ENCODE data around the gene SDK2. TPM values are rescaled to one million over a fixed set of nuclear protein-coding genes. Genes with fewer than 3 reads are reported as not detected.

Gene SDK2
- total RNA-seq, 1 donor from 2014 or later = 31.2 TPM

DNA sequence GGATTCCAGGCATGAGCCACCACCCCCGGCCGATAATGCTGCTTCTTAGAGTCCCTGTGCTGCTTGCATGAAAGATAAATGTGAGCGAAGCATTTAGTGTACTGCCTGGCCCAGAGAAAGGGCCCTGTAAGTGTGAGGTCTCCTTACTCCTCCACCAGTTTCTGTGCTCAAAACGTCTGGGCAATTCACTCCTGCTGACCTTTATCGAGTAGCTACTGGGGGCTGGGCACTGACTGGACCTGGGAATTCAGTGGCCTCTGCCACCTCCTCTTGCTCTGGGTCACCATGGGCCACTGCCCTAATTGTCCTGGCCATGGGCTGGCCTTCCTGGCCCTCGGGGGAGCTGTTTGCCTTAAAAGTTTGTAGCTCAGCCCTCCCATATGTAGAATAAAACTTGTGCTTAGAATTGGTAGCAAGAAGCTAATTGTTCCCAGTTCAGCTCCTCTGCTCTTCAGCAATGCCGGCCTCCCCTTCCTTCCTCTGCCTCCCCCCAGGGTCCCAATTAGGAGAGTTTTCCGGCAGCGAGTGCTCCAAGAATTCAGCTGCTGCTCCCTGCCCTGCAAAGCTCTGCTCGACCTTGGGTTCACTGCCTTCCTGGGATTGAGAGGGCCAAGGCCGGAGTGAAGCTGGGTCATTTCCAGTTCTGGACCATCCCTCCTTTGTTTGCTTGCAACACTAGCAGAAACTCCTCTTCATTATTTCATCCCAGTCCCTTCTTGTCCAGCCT lies 233.5 kb downstream of the SDK2 start:
- H3K9me3 Mint-ChIP-seq = no peaks in the 10 kb centered on the region
- TF ChIP-seq, protein P1, sequence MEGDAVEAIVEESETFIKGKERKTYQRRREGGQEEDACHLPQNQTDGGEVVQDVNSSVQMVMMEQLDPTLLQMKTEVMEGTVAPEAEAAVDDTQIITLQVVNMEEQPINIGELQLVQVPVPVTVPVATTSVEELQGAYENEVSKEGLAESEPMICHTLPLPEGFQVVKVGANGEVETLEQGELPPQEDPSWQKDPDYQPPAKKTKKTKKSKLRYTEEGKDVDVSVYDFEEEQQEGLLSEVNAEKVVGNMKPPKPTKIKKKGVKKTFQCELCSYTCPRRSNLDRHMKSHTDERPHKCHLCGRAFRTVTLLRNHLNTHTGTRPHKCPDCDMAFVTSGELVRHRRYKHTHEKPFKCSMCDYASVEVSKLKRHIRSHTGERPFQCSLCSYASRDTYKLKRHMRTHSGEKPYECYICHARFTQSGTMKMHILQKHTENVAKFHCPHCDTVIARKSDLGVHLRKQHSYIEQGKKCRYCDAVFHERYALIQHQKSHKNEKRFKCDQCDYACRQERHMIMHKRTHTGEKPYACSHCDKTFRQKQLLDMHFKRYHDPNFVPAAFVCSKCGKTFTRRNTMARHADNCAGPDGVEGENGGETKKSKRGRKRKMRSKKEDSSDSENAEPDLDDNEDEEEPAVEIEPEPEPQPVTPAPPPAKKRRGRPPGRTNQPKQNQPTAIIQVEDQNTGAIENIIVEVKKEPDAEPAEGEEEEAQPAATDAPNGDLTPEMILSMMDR (conservative IDR thresholded peaks at IDR 0.05) = no peak
- no peaks in the 10 kb centered on the region for H3K27me3 Mint-ChIP-seq (ENCODE audit: low read depth)
- H3K4me3 Mint-ChIP-seq = peak overlapping the region; percentile 57
- peak; percentile 42 for DNase-seq (ENCODE audit: low read depth, low spot score)
- H3K27ac Mint-ChIP-seq (ENCODE audit: unreplicated experiment) = peak overlapping the region; percentile 98
- H3K36me3 Mint-ChIP-seq (ENCODE audit: low read depth) = peaks cover 20% of the 10 kb centered on the region
- H3K4me1 Mint-ChIP-seq = peaks cover 40% of the 10 kb centered on the region

DNA sequence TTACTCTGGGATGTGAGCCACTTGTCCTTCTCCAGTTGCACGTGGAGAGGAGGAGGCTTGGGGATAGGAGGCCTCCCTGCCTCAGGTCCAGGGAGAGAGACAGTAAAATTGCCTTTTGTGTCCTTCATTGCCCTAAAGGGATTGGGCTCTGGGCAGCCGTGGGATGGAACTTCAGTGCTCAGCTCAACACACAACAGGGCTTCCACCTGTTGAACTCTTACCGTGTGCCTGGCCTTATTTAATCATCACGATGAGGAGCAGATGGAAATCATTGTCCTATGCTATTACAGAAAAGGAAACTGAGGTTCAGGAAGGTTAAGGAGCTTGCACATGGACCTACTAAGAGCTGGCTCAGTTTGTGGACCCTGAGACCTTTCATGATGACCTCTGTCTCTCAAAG lies 240.0 kb downstream of the SDK2 start:
- Mint-ChIP-seq H3K27ac (ENCODE audit: unreplicated experiment) (no peak overlapping the region), H3K27me3 (ENCODE audit: low read depth) (no peaks in the 10 kb centered on the region), H3K9me3 (no peaks in the 10 kb centered on the region), H3K4me3 (no peak overlapping the region), H3K36me3 (ENCODE audit: low read depth) (peaks cover 7% of the 10 kb centered on the region), H3K4me1 (peaks cover 16% of the 10 kb centered on the region)
- TF ChIP-seq, protein P1 (conservative IDR thresholded peaks at IDR 0.05) = no peak
- DNase-seq (ENCODE audit: low read depth, low spot score) = no peak

DNA sequence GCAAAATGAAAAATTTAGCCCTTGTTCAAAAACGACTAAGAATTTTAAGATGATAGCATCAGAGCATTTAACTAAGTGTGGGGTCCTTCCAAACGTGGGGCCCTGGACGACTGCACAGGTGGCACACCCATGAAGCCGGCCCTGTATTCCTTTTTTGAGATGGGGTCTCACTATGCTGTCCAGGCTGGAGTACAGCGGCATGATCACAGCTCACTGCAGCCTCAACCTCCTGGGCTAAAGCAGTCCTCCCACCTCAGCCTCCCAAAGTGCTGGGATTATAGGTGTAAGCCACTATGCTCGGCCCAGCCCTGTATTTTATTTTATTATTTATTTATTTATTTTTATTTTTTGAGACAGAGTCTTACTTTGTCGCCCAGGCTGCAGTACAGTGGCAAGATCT lies 241.8 kb downstream of the SDK2 start:
- Mint-ChIP-seq H3K36me3 (ENCODE audit: low read depth) (peaks cover 10% of the 10 kb centered on the region), H3K4me3 (no peak overlapping the region), H3K9me3 (no peaks in the 10 kb centered on the region)

DNA sequence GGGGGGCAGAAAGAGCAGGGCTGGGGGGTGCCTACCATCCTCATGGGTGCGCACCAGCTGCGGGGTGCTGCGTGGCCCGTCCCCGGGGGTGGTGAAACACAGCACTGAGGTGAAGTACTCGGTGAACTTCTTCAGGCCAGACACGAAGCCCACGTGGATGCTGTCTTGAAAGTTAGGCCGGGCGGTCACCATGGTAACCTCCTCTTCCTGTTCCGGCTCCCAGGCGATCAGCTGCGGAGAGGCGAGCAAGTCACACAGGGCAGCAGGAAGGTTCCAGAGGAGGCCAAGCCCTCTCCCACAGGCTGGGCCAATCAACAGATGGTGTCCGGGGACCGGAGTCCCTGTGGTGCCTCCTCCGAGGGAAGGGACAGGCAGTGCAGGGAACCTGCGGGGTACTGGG lies 242.3 kb downstream of the SDK2 start:
- H3K36me3 Mint-ChIP-seq (ENCODE audit: low read depth) = peaks cover 14% of the 10 kb centered on the region
- H3K4me3 Mint-ChIP-seq = no peak overlapping the region
- TF ChIP-seq, protein P1 (conservative IDR thresholded peaks at IDR 0.05) = no peak
- peak; percentile 51 for DNase-seq (ENCODE audit: low read depth, low spot score)
- no peaks in the 10 kb centered on the region for H3K9me3 Mint-ChIP-seq
- H3K27me3 Mint-ChIP-seq (ENCODE audit: low read depth) = no peaks in the 10 kb centered on the region
- H3K4me1 Mint-ChIP-seq = peaks cover 17% of the 10 kb centered on the region
- no peak overlapping the region for H3K27ac Mint-ChIP-seq (ENCODE audit: unreplicated experiment)

More for the DNA sequence above, 241.8 kb downstream of the SDK2 start:
- TF ChIP-seq, protein P1 (conservative IDR thresholded peaks at IDR 0.05) = no peak
- H3K27me3 Mint-ChIP-seq (ENCODE audit: low read depth) = no peaks in the 10 kb centered on the region
- DNase-seq (ENCODE audit: low read depth, low spot score) = no peak
- H3K4me1 Mint-ChIP-seq = peaks cover 12% of the 10 kb centered on the region
- H3K27ac Mint-ChIP-seq (ENCODE audit: unreplicated experiment) = no peak overlapping the region

DNA sequence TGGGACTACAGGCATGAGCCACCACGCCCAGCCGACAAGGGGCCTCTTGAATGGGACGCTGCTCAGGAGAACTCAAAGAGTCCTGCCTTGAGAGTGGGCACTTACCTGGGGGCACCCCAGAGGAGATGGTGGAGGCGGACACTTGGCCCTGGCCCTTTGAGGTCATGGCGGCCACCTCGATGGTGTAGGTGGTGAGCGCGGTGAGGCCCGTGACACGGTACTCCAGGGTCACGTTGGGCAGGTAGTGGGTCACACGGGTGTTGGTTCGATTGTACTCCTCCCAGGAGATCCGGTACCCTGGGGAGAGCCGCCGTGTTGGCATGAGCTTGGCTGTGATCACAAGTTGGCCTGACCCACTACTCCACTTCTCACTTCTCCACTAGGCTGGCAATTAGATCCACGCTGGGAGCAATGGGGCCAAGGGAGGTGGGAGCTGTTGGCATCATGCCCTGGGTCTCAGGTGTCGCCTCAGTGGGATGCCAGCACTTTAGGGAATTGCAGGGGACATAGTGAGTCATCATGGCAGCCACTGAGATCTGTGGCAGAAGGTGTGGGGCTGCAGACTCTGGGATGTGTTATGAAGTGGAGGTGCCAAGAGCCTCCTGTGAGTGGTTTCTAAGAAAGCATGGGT lies 243.2 kb downstream of the SDK2 start:
- TF ChIP-seq, protein P1 (conservative IDR thresholded peaks at IDR 0.05) = no peak
- Mint-ChIP-seq H3K4me1 (peaks cover 24% of the 10 kb centered on the region), H3K27me3 (ENCODE audit: low read depth) (no peaks in the 10 kb centered on the region), H3K9me3 (no peaks in the 10 kb centered on the region), H3K4me3 (no peak overlapping the region), H3K36me3 (ENCODE audit: low read depth) (peaks cover 14% of the 10 kb centered on the region), H3K27ac (ENCODE audit: unreplicated experiment) (no peak overlapping the region)
- DNase-seq (ENCODE audit: low read depth, low spot score) = no peak
